Pulmonary artery endothelial cell (primary cell): Measurements from ENCODE around the gene PFN1. TPM values are rescaled to one million over a fixed set of nuclear protein-coding genes. Genes with fewer than 3 reads are reported as not detected.

ENCODE experiments used
- DNase-seq: peaks from one replicate; pipeline ENCODE4 v3.0.0-alpha.2; 2011; ENCODE audit warnings: low read depth, low spot score
- total RNA-seq: library from RNA; depleted of rRNA; stranded (reverse); fragments of >200 nt; gene quantifications from 2 replicates; pipeline ENCODE4 v1.2.3, GENCODE V29; 2014

PFN1 gene
- total RNA-seq, 1 donor from 2014 or later: 518 TPM

DNA sequence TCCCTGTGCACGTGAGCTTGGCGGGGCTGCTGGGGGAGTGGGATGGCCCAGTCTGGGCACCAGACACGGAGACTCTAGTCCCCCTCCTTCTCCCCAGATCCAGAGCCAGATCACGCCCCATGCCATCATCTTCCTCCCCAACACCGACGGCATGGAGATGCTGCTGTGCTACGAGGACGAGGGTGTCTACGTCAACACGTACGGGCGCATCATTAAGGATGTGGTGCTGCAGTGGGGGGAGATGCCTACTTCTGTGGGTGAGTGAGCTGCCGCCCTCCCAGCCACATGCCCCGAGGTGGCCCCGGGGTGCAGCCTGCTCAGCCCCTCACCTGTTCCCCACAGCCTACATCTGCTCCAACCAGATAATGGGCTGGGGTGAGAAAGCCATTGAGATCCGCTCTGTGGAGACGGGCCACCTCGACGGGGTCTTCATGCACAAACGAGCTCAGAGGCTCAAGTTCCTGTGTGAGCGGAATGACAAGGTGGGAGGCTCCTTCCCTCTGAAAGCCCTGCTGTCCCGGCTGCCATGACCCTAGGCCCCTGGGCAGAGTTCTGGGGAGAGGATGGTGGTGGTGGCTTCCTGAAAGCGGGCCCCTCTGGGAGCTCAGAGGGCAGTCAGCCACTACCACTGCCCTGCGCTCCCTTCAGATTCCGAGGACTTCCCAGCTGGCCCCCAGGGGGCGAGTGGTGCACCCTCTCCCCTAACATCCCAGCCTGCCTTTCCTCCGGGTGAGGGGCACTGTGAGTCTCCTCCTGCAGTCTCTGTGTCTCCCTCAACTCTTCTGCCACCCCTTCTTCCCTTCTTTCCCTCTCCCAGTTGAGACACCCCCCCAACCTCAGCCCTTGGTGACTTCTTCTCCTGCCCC is 51.8 kb downstream of the PFN1 start:
- DNase-seq: no peak

DNA sequence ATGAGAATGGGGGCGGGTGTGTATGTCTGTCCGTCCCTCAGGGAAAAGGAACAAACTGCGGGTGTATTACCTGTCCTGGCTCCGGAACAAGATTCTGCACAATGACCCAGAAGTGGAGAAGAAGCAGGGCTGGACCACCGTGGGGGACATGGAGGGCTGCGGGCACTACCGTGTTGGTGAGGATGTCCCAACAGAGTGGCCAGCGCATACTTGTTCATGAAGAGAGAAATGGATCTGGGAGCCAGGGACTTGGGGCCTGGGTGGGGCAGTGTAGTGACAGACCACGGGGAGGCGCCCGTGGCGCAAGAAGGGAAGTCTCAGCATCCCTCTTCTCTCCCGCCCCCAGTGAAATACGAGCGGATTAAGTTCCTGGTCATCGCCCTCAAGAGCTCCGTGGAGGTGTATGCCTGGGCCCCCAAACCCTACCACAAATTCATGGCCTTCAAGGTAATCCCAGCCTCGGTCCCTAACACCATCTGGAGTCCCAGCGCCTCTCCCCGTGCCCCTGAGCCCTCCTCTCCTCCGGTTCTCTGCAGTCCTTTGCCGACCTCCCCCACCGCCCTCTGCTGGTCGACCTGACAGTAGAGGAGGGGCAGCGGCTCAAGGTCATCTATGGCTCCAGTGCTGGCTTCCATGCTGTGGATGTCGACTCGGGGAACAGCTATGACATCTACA is 52.5 kb downstream of the PFN1 start:
- no peak for DNase-seq

Other genes with a start within 250 kb of the PFN1 start
- 16.0 and 27.6 TPM in 2 replicates for gene PELP1, start 244.4 kb downstream of the PFN1 start, total RNA-seq
- 7.7 and 8.7 TPM in 2 replicates for gene ARRB2, start 237.9 kb downstream of the PFN1 start, total RNA-seq
- 9.4 and 12.5 TPM in 2 replicates for gene MED11, start 217.1 kb downstream of the PFN1 start, total RNA-seq
- 0.07 and 0.11 TPM in 2 replicates for gene ZMYND15, start 208.7 kb downstream of the PFN1 start, total RNA-seq
- gene CXCL16, start 208.6 kb downstream of the PFN1 start, total RNA-seq: 2.4 and 7.4 TPM in 2 replicates
- not detected in 2 replicates for gene TM4SF5, start 176.6 kb downstream of the PFN1 start, total RNA-seq
- 0.32 and 0.40 TPM in 2 replicates for gene VMO1, start 162.2 kb downstream of the PFN1 start, total RNA-seq
- gene GLTPD2, start 159.6 kb downstream of the PFN1 start, total RNA-seq: not detected in 2 replicates
- 225 and 243 TPM in 2 replicates for gene PSMB6, start 152.4 kb downstream of the PFN1 start, total RNA-seq
- 25.6 and 32.3 TPM in 2 replicates for gene PLD2, start 141.4 kb downstream of the PFN1 start, total RNA-seq
- gene MINK1, start 115.2 kb downstream of the PFN1 start, total RNA-seq: 26.2 and 30.8 TPM in 2 replicates
- gene C17orf107, start 49.0 kb downstream of the PFN1 start, total RNA-seq: 0.71 and 0.92 TPM in 2 replicates
- 0.53 and 3.2 TPM in 2 replicates for gene CHRNE, start 45.4 kb downstream of the PFN1 start, total RNA-seq
- gene GP1BA, start 16.3 kb downstream of the PFN1 start, total RNA-seq: not detected in 2 replicates
- 61.6 and 71.2 TPM in 2 replicates for gene SLC25A11, start 8.5 kb downstream of the PFN1 start, total RNA-seq
- 14.8 and 15.2 TPM in 2 replicates for gene RNF167, start 8.3 kb downstream of the PFN1 start, total RNA-seq
- 1.3 and 1.6 TPM in 2 replicates for gene ENO3, start 2.6 kb upstream of the PFN1 start, total RNA-seq
- gene SPAG7, start 19.3 kb upstream of the PFN1 start, total RNA-seq: 58.8 and 65.3 TPM in 2 replicates
- 4.3 and 4.5 TPM in 2 replicates for gene CAMTA2, start 39.1 kb upstream of the PFN1 start, total RNA-seq
- 0.13 and 0.28 TPM in 2 replicates for gene INCA1, start 49.0 kb upstream of the PFN1 start, total RNA-seq
- 94.7 and 113 TPM in 2 replicates for gene KIF1C, start 49.4 kb upstream of the PFN1 start, total RNA-seq
- 0.07 TPM in 2 replicates for gene SLC52A1, start 86.9 kb upstream of the PFN1 start, total RNA-seq
- gene ZFP3, start 129.9 kb upstream of the PFN1 start, total RNA-seq: 1.1 and 1.9 TPM in 2 replicates
- gene ZNF232, start 163.3 kb upstream of the PFN1 start, total RNA-seq: 6.3 and 7.6 TPM in 2 replicates
- not detected in 2 replicates for gene USP6, start 167.5 kb upstream of the PFN1 start, total RNA-seq
- gene ZNF594, start 243.3 kb upstream of the PFN1 start, total RNA-seq: 2.0 and 4.9 TPM in 2 replicates